22Rv1 (cell line): ENCODE data around the gene HS6ST2.

Experiments used
- H3K27ac ChIP-seq: fragments of 450-650 bp; 2 replicates; pipeline ENCODE4 v1.5.1; 2017
- CTCF ChIP-seq: fragments of 450-650 bp; IDR thresholded peaks from 2 replicates; pipeline ENCODE4 v1.5.1; 2017; ENCODE audit warnings: mild to moderate bottlenecking
- ZFX ChIP-seq: fragments of 450-650 bp; IDR thresholded peaks from 2 replicates; pipeline ENCODE4 v1.6.1; 2017; ENCODE audit warnings: antibody characterized with exemption, borderline replicate concordance

The HS6ST2 gene

GRCh38 chrX:132933170-132933569 lies 25.3 kb downstream of the HS6ST2 start:
- TF ChIP-seq CTCF (no peak), ZFX (no peak)
- no peak overlapping the region for H3K27ac ChIP-seq

GRCh38 chrX:132924426-132924825 lies 34.0 kb downstream of the HS6ST2 start:
- no peak overlapping the region for H3K27ac ChIP-seq
- TF ChIP-seq ZFX, result no peak
- TF ChIP-seq CTCF, result no peak

- no peak overlapping the region for H3K27ac ChIP-seq
- TF ChIP-seq ZFX (no peak), CTCF (no peak)
Measured at GRCh38 chrX:132918523-132918922, 39.9 kb downstream of the HS6ST2 start.

- TF ChIP-seq ZFX (no peak), CTCF (no peak)
- H3K27ac ChIP-seq, result no peak overlapping the region
Measured at GRCh38 chrX:132916349-132916748, 42.1 kb downstream of the HS6ST2 start.

- H3K27ac ChIP-seq, result no peak overlapping the region
- TF ChIP-seq CTCF (no peak), ZFX (no peak)
Measured at GRCh38 chrX:132909643-132910042, 48.8 kb downstream of the HS6ST2 start.

GRCh38 chrX:132908891-132909290 lies 49.5 kb downstream of the HS6ST2 start:
- no peak for TF ChIP-seq ZFX
- no peak for TF ChIP-seq CTCF
- H3K27ac ChIP-seq, result no peak overlapping the region

- no peak for TF ChIP-seq CTCF
- TF ChIP-seq ZFX, result no peak
- H3K27ac ChIP-seq, result no peak overlapping the region
Measured at GRCh38 chrX:132900633-132901293, 57.7 kb downstream of the HS6ST2 start.
